NCI-H1417 treated with DMSO at 0.1 percent for 48 hours (cell line): Measurements from ENCODE around the gene NBEA.

Experiments used
- DNase-seq: peaks from one replicate; lab custom pipeline; 2025; lab: John Stamatoyannopoulos, UW

The NBEA gene

DNA sequence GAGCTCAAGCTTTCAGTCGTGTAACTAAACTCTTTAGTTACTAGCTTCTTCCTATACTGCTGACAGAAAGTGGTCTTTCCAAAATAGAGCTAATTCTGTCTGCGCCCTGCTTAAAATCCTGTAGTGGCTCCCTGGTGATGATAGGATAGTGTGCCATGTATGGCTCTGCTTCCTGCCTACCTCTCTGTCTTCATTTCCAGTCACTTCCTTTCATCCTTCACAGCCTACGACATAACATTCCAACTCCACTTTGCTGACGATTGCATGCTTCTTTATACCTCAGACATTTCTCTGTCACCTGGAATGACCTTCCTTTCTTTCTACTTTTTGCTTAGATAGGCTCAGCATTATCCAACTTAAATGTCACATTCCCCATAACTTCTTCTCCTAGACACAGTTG is 343.6 kb downstream of the NBEA start:
- DNase-seq, result no peak

DNA sequence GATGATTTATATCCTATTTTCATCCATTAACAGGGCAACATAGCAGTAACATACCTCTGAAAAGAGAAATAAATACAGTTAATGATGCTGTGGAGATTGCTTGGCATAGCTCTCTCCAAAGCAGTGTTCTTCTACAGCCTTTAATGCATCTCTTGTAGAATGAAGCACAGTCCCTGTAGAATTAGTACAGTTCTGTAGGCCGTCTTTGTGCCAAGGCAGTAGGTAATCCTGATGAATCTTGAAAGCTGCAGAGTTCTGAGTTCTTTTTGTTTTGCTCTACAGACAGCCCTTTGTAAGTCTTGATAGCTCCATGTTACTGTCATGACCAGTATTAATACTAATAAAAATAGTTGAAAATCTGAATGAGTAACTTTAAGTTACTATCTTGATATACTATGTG is 350.3 kb downstream of the NBEA start:
- no peak for DNase-seq

DNA sequence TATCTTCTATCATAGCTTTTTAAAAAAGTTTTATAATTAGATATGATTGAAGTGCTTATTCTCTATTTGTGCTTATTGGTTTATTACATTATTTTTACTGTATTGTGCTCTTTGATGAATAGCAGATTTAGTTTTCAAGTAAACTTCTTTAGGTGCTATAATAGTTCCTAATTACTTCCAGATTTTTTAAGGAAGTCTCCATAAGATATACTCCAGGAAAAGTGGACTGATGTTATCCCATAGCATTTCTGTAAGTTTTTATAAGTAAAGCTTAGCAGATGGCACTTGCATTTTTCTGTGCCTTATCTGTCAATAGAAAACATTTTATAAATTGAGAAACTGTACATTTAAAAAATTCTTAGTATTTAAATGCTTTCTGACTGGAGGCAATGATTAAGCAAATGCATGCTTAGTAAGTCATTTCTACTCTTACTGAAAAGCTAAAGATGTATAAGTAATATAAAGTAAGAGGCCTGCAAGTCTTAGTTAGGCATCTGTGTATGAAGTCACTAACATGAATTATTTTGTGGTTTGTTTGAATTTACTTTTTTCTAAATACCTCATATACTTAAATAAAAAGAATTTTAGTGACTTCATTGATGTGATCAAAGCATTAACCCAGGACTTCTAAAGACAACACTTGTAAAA is 351.6 kb downstream of the NBEA start:
- DNase-seq, result no peak

DNA sequence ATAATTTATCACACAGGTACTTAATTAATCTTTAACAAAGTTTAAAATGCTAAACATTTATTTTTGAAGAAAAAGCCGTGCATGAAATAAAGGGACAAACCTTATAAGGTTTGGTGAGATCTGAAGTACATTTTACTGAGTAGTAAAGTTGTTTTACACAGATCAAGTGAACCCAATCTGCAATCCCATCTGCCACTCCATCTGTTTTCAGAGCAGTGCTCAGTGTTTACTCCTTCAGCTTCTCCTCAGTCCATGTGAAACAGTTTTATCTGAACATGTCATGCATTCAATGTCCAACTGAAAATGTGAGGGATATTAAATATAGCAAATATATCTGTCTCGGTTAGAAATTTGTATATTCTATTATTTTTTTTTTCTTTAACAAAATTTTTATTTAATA is 367.6 kb downstream of the NBEA start:
- DNase-seq, result no peak

DNA sequence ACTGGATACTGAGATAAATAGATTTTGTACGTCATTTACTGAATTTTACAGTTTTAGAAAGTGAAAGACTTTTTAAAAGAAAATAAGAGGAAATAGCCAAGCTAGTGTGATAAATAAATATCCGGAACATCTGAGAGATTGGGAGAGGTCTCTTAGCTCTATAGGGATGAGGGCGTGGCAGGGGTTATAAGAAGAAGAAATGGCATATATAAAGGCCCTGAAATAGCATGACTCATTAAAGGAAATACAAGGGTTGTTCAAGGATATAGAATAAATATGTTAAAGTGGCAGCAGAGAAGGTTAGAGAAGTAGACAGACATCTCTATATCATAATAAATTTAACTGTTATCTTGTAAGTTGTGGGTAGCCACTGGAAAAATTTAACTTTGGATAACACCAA is 390.1 kb downstream of the NBEA start:
- DNase-seq, result no peak

DNA sequence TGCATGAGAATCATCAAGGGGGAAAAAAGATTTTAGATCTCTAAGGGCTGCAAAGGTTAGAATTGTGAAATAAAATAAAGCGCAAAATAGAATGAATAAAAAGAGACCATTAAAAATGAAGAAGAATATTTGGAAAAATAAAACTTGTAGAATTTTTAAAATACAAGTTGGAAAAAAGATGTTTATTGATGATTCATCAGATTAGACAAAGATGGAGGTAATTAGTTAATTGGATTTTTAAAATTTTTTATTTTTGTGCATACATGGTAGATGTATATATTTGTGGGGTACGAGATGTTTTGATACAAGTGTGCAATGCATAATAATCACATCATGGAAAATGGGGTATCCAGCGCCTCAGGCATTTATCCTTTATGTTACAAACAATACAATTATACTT is 391.1 kb downstream of the NBEA start:
- no peak for DNase-seq

DNA sequence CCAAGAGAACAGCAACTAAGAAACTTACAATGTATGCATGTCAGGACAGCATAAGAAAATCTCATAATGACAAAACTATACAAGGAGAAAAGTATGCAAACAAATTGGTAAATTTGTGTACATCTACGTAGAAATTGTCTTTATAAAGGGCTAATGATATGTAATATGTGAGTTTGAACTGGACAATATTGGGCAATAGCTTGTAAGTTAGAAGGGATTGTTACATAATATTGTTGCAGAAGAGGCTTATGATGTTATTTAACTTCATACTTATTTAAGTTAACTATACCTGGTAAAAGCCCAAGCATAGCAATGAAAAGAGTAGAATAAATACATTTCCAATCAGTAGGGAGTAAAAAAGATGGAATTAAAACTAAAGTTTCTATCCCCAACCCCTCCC is 400.4 kb downstream of the NBEA start:
- DNase-seq, result no peak

DNA sequence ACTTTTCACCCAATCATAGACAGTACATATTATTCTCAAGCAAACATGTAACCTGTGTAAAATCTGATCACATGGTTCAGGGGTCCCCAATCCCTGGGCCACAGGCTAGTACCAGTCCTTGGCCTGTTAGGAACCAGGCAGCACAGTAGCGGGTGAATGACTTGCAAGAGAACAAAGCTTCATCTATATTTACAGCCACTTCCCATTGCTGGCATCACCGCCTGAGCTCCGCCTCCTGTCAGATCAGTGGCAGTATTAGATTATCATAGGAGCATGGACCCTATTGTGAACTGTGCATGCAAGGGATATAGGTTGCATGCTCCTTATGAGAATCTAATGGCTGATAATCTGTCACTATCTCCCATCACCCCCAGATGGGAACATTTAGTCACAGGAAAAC is 401.3 kb downstream of the NBEA start:
- DNase-seq, result no peak

DNA sequence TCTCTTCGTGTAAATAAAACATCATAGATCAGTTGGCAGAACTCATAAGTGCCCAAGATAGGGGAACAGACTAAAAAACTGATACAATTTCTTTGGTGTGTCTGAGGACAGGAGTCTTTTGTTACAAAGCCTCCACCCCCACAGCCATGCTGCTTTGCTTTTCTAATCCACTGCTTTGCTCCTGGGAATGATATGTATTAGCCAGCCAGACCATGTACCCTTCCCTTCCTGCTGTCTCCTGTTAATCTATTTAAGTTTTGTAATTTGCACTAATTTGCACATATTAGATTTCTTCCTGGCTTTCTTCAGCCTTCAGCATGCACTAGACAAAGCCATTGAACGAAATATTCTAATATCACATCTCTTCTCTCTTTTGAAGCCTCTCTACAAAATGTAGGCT is 403.9 kb downstream of the NBEA start:
- no peak for DNase-seq

DNA sequence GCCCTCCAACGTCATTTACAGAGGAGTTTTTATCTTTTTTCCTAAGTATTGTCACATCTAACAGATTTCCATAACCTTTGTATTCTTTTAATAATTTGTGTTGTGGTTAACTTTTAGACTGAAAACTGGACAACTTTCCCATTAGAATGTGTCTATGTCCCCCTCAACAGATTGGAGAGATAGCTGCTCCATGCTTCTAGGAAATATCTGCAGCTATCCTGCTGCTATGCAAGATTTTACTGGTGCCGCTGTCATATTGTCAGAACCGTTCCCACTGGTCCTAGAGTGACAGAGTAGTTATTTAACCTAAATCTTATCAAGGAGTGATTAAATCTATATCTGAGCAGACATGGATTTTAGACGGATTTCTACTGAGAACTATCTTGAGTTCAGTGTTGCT is 404.4 kb downstream of the NBEA start:
- no peak for DNase-seq

DNA sequence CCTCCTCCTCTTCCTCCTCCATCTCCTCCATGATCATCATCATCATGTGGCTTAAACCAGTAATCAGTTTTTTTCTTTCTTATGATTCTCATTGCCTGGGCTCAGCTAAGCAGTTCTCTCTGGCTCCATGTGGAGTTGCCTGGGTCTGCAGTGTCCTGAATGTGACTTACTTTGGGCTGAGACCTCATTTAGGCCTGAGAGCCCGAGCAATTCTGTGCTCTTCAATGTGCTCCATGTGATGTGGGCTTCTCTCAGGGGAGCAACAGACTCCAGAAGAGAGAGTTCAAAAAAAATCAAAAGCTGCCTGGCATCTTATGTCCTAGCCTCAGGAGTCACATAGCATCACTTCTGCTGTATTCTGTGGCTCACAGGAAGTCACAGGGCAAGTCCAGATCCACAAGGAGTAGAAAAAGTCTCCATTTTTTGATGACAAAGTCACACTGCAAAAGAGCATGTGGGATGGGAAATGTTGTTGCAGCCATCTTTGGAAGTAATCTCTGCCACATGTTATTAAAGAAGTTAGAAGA is 405.7 kb downstream of the NBEA start:
- no peak for DNase-seq

DNA sequence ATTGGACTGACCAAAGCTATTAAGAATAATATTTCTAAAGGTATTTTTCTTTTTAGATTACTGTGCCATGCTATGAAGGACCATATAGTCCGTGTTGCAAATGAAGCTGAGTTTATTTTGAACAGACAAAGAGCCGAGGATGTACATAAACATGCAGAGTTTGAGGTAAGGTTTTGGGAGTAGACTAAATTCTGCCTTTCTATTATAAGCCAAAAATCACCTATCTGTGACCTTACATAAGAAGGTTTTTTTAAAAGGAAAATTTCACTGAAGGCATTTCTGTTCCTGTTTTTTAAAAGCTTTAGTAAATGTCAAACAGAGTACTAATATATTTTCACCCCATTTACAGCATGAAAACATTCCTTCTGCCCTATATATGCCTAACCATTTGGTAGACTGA is 407.0 kb downstream of the NBEA start:
- DNase-seq, result no peak

DNA sequence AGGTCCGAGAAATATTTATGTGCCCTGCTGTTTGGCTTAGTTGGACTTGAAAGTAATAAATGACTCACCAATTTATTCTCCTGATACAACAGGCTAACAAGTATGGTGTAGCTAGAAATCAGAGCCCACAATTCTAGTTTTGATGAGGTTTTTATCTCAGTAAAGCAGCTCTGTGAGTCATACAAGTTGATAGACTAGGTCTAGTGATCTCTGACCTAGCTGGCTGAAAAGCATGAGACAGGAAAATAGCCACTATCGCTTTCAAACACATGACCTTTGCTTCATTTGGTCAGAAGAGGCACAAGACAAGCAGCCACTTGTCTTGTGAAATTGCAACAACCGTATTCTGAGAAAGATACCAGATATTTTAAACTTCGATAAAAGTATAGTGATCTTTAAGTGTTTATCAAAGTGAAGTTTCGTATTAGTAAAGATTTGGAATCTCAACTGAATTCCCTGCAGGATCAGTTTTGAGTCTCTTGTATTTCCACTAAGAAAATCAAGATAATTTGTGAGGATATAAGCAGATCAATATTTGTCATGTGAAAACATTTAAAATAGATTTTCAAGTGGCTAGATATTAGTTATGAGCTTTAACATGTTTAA is 407.7 kb downstream of the NBEA start:
- no peak for DNase-seq

DNA sequence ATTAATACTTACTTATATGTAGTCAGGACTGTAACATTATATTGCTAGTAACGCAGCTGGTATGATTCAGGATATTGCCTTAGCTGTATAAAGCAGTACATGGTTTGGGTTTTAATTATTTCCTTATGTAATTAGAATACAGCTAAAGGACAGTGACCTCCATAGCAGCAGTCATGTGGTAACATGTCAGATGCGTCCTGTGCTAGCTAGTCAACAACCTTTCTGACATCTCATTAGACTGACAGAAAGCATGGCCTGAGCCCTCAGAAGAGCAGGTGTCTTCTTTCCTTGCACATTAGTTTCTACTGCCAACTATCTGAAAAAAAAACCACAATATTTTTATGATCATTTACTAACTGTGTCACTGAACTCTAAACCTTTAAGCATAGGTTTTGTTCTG is 412.2 kb downstream of the NBEA start:
- no peak for DNase-seq

DNA sequence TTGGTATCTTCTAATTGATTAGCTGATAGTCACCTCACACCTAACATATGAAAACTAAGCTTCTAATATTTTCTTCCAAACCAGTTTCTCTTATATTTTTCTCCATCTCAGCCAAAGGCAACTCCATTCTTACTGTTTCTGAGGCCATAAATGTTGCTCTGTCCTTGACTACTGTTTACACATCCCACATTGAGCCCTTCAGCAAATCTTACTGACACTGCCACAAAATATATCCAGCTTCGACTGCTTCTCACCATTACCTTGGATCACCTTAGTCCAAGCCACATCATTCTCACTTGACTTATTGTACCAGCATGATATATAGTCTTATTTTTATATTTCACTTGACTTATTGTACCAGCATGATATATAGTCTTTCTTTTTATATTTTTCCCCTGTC is 412.8 kb downstream of the NBEA start:
- no peak for DNase-seq

DNA sequence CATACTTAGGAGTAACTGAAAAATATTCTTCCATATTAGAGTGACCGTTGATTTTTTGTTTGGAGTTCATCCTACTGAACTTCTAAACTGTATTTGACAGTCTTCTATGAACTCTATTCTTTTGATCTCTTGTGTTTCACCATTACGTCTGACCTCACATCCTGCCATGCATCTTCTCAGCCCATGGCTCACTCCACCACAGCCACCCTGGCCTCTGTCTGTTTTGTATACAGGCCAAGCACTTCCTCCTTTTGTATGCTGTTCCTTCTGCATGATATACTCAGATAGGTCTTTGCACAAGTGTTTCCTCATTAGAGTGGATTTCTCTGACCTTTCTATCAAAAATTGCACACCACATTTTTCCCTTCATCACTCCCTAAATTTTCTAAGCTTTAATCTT is 414.5 kb downstream of the NBEA start:
- DNase-seq, result no peak

DNA sequence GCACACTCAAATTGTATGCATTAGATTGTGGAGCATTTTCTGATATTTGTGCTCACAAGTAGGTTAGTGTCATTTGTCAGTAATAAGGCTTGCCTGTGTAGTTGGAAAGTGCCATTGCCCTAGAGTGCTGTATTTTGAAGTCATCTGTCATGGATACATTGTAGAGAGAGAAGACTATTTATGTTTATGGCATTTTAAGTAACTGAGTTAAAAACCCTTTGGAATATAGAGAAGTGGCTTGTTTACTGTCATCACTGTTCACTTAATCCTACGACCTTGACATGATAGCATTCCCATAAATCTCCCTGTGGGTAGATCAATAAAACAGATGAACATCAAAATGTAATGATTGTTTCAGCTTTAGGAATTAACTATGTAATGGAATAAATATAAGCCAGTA is 423.8 kb downstream of the NBEA start:
- DNase-seq, result no peak

DNA sequence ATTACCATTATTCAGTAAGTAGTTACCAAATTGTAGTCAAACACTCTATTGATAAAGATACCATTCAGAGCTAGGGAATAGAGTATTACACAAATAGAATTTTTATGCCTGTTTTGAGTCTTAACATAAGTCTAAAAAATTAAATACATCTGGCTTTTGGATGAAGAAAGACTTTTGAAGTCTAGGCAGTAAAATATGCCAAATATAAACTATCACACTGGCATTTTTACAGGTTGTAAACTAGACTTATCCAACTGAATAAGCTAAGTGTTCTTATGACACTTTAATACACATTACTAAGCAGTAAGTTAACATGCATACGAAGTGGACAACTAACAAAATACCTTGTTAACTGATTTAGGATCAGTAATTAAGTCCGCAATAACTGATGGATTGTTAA is 425.5 kb downstream of the NBEA start:
- no peak for DNase-seq

DNA sequence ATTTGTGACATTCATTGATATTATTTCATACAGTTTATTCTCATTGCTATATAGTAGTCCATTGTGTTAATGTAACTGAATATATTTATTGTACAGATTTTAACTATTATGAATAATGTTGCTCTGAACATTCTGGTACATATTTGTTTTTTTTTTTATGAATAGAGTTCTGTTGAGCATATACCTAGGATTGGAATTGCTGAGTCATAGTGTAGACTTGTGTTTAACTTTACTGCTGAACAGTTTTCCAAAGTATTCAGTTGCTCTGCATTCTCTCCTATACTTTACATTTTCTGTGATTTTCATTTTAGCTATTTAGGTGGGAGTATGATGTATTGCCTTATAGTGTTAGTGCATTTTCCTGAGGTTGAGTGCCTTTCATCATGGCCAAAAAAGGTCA is 436.9 kb downstream of the NBEA start:
- no peak for DNase-seq

DNA sequence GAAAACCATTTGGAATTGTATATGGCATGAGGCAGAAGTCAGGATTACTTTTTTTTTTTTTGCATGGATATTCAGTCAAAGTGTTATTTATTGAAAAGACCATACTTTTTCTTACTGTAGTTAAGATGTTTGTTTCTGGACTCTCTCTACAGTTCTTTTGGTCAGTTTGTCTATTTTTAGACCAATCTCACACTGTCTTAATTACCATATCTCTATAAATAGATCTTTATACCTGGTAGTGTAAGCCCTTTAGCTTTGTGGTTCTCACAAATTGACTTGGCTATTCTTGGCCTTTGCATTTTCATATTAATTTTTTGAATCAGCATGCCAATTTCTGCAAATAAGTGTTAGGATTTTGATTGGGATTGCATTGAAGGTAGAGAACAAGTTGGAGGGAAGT is 437.6 kb downstream of the NBEA start:
- no peak for DNase-seq

DNA sequence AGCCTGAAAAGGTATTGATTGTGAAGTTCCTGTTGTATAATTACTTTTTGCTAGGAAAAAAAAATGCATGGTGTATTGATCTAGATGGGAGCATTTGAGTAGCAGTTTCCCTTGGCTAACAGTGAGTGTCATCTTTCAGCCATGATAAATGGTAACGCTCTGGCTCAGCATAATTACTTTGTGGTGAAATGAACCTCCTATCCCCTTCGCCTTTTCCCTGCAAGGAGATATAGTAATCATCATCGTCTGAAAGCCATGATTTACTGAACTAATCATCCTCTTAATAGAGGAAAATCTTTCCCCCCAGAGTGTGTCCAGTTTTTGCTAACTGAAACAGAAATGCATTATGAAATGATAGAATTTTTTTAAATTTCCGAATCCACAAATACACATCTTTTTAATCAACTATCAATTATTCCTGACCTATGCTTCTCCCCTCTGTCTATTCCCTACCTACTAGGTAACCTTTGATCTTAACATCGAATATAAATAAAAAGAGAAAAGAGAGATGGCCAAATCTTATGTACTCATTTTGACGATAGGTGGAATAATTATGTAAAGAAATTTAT is 445.7 kb downstream of the NBEA start:
- no peak for DNase-seq

DNA sequence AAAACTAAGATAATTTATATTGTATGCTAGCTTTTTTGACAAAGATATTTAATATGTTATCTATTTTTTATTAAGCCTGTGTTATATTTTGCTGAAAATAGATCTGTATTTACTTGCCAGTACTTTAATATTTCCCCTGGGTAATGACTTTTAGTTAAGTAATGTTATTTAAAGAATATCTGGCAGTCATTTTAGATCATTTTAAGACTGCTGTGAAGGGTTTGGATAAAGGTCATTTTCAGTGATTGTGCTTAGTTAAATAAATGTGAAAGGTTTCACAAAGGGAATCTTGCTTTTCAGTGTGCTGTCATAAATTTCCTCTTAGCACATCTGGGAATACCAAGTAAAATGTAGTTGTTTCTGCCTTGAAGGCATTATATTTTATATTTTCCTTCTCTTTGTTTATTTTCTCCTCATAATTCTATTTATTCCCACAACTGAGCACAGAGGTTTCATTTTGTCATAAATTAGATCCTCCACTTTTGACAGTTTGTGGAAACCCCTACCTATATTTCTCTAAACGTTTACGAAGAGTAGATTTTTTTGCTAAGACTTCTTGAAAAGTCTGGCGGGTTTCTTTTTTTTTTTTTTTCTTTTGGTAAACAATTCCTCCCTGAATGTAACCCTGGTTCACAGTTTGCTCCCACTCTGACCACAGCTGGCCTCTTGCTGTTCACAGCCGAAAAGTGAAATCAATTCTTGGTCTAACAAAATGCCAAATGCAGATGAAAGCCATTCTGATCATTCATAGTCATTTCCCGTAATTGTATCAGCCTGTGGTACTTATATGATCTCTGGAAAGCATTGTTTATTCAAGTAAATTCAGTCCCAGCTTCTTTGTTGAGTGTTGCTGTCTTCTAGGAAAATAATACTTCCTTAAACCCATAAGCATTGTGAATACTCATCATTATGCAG is 446.6 kb downstream of the NBEA start:
- no peak for DNase-seq

DNA sequence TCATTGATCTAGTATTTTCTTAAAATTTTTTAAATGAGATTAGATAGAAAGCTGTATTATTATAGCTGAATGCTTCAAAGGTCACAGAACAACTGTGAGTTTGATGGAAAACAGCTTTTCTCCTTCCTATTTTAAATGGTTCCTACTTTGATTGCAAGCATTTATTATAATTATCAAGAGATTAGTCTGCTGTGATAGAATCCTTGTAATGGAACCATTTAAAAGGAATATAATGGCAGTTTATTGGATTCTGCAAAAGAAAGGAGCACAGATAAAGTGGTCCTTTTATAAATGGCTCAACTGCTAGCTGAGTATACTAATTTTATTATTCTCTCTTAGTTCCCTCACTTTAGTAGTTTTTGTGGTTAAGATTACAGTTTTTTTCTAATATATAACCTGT is 447.5 kb downstream of the NBEA start:
- DNase-seq, result no peak
